AG04450 (cell line): ENCODE data around the gene ZBTB4. TPM values are rescaled to one million over a fixed set of nuclear protein-coding genes. Genes with fewer than 3 reads are reported as not detected.

Experiments used
- CTCF ChIA-PET: fragments of 300-600, 350-600 bp; formaldehyde crosslinking; extraction: SDS; loops from one replicate; lab custom pipeline; 2022; ENCODE audit warnings: antibody characterized with exemption, inconsistent platforms; lab: Charles Lee
- POLR2A ChIA-PET: fragments of 350-600 bp; formaldehyde crosslinking; extraction: SDS; loops from one replicate; lab custom pipeline; 2021; ENCODE audit warnings: antibody characterized with exemption, inconsistent platforms; lab: Yijun Ruan, JAX
- DNase-seq: peaks from one replicate; pipeline ENCODE4 v3.0.0-alpha.2; 2011; ENCODE audit warnings: low read depth, low spot score
- H3K27ac ChIP-seq: one replicate; pipeline ENCODE4 v1.5.1; 2012; ENCODE audit warnings: low read depth, low read length, control low read depth
- H3K27me3 ChIP-seq: one replicate; pipeline ENCODE4 v1.6.0; 2012; ENCODE audit warnings: low read length; ENCODE audit not compliant: control insufficient read depth, insufficient read depth
- H3K4me3 ChIP-seq: 2 replicates; pipeline ENCODE4 v1.5.1; 2011; ENCODE audit warnings: mild to moderate bottlenecking, low read depth, low read length, control low read depth
- H3K9me3 ChIP-seq: 2 replicates; pipeline ENCODE4 v1.5.1; 2012; ENCODE audit warnings: low read length; ENCODE audit not compliant: control insufficient read depth, insufficient read depth
- CTCF ChIP-seq: IDR thresholded peaks from 2 replicates; pipeline ENCODE4 v1.5.1; 2011; ENCODE audit warnings: low read depth, low read length, control low read depth, inconsistent platforms
- polyA plus RNA-seq: library from polyadenylated mRNA; depleted of rRNA; stranded (reverse); fragments of >200 nt; gene quantifications from 2 replicates; pipeline ENCODE4 v1.2.3, GENCODE V29; 2011

Gene ZBTB4
- polyA plus RNA-seq, 1 experiment: 18.8 TPM

- ChIA-PET POLR2A (interaction anchor here (0.6 to 1.0 kb wide), 2 partner anchors 35 to 37 kb away, joined by 3 to 4 read pairs; no protein-coding TSS in a partner anchor), CTCF (interaction anchor here (0.6 kb wide), 3 partner anchors 8 to 55 kb away, joined by 3 to 6 read pairs (median 4); no protein-coding TSS in a partner anchor)
- Histone ChIP-seq H3K27ac (no peak overlapping the region), H3K27me3 (peaks cover 31% of the 10 kb centered on the region), H3K4me3 (peak overlapping the region; percentile 56), H3K9me3 (peaks cover 4% of the 10 kb centered on the region; the same call in 1 of the 2 replicates)
- no peak for DNase-seq
- TF ChIP-seq CTCF: no peak
Measured at GRCh38 chr17:7440834-7441195, 38.6 kb downstream of the ZBTB4 start.

- no peak overlapping the region for H3K27ac ChIP-seq
- peak overlapping the region; percentile 56 for H3K4me3 ChIP-seq
- TF ChIP-seq CTCF: no peak
- DNase-seq: no peak
- peaks cover 31% of the 10 kb centered on the region for H3K27me3 ChIP-seq
- H3K9me3 ChIP-seq: peaks cover 6% of the 10 kb centered on the region; the same call in 1 of the 2 replicates
- POLR2A ChIA-PET: interaction anchor here (0.8 kb wide), 1 partner anchor 44 kb away, joined by 4 read pairs; the partner anchor contains the start of gene POLR2A
- CTCF ChIA-PET: interaction anchor here (0.6 kb wide), 1 partner anchor 8 kb away, joined by 3 read pairs; no protein-coding TSS in a partner anchor
Measured at GRCh38 chr17:7440113-7440833, 39.2 kb downstream of the ZBTB4 start.

GRCh38 chr17:7439462-7440112 lies 39.8 kb downstream of the ZBTB4 start, which contains the start of gene FGF11:
Gene FGF11, plus strand, starts transcription at chr17:7439512. Its CDS starts 109 bp downstream, at chr17:7439621.
- TF ChIP-seq CTCF: no peak
- CTCF ChIA-PET: no interaction called here
- H3K27me3 ChIP-seq: peaks cover 31% of the 10 kb centered on the region
- peak within 1 kb of the TSS; percentile 56 for H3K4me3 ChIP-seq
- peaks cover 6% of the 10 kb centered on the region; the same call in 1 of the 2 replicates for H3K9me3 ChIP-seq
- no peak for DNase-seq
- POLR2A ChIA-PET: interaction anchor here (0.5 to 0.8 kb wide), 2 partner anchors 44 kb away, joined by 3 to 4 read pairs; partner anchors contain the start of gene POLR2A
- H3K27ac ChIP-seq: no peak within 1 kb of the TSS

- ChIA-PET POLR2A (interaction anchor here (0.5 kb wide), 1 partner anchor 45 kb away, joined by 3 read pairs; no protein-coding TSS in a partner anchor), CTCF (interaction anchor here (1.2 kb wide), 1 partner anchor 83 kb away, joined by 3 read pairs; no protein-coding TSS in a partner anchor)
- peaks cover 6% of the 10 kb centered on the region; the same call in 1 of the 2 replicates for H3K9me3 ChIP-seq
- H3K27me3 ChIP-seq: peaks cover 31% of the 10 kb centered on the region
- no peak for DNase-seq
- no peak overlapping the region for H3K27ac ChIP-seq
- no peak for TF ChIP-seq CTCF
- H3K4me3 ChIP-seq: no peak overlapping the region
Measured at GRCh38 chr17:7438656-7439460, 40.6 kb downstream of the ZBTB4 start.
